HG02588 (cell line): ENCODE data around the gene TCEA2.

ENCODE experiments used
- ATAC-seq: cut with Tn5 transposase; IDR thresholded peaks from one replicate; pipeline ENCODE4 v1.9.1; 2021; ENCODE audit warnings: mild to moderate bottlenecking, moderate library complexity; ENCODE audit not compliant: unreplicated experiment

TCEA2 gene

GRCh38 chr20:64063389-64064144 lies 569 bp downstream of the TCEA2 start:
- ATAC-seq = no peak

- no peak for ATAC-seq
These were observed 1.2 kb downstream of the TCEA2 start for GRCh38 chr20:64064145-64064698.

- ATAC-seq = no peak
These were observed 2.3 kb downstream of the TCEA2 start for GRCh38 chr20:64065062-64065973.

DNA sequence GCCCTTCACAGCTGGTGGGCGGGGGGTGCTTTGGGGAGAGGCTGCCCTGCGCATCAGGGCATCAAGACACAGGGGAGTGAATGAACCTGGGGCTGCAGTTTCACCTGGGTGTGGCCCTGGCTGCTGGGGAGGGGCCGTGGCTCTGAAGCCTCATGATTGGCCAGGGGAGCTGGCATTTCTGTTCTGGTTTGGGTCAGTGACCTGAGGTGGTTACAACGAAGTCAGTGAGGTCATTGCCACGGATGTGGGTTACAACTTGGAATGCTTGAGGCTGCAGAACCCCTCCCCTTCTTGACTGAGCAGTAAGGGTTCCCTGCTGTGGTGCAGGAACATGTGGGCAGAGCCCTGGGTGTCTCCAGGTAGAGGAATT lies 3.0 kb downstream of the TCEA2 start:
- ATAC-seq = no peak

- ATAC-seq = no peak
These were observed 4.1 kb downstream of the TCEA2 start for GRCh38 chr20:64067005-64067632.

- ATAC-seq = no peak
These were observed 4.8 kb downstream of the TCEA2 start for GRCh38 chr20:64067733-64068307.

DNA sequence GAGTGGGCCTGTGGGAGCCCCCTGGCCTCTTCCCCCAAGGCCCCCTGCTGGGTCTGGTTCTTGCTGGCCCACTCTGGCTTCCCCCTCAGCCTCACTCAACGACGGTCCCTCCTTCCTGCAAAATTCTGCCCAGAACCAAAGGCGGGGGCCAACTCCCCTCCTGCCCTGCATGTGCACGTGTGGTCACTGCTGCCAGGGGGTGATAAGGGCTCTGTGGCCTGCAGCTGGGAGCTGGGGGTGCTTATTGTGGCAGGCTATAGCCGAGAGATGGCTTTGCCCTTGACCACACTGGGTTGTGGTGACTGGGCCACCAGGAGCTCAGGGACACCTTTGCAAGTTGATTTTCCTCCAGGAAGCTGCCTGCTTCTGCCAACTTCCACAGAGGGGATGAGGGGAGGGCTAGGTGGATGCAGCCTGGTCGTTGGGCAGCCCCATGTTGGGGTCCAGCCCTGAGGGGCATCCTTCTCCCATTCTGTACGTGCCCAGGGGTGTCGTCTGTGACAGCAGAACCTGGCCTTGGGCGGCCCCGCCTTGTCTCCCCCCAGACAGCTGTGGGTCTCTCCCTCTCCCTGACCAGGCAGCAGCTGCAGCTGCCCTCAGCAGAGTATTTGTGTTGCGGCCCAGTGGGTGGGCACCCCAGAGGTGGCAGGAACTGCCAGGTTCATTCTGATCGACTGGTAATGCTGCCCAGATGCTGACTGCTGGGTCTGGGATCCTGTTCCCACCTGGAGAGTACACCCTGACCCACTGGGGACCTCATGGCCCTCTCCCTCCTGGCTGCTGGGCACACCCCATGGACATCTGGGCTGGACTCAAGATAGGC lies 5.6 kb downstream of the TCEA2 start:
- no peak for ATAC-seq

DNA sequence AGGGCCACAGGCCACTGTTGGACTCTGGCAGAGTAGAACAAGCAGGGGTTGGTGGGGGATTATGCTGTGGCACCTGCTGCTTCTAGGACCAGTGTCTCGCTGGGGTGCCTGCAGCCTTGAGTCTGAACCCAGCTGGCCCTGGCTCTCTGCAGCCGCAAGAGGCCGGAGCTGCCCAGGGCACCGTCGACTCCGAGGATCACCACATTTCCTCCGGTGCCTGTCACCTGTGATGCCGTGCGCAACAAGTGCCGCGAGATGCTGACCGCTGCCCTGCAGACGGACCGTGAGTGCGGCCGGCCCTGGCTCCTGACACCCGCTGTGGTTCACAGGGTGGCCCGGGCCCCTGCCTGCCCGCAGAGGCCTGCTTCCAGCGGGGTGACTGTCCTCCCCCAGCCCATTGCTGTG lies 6.2 kb downstream of the TCEA2 start:
- no peak for ATAC-seq

DNA sequence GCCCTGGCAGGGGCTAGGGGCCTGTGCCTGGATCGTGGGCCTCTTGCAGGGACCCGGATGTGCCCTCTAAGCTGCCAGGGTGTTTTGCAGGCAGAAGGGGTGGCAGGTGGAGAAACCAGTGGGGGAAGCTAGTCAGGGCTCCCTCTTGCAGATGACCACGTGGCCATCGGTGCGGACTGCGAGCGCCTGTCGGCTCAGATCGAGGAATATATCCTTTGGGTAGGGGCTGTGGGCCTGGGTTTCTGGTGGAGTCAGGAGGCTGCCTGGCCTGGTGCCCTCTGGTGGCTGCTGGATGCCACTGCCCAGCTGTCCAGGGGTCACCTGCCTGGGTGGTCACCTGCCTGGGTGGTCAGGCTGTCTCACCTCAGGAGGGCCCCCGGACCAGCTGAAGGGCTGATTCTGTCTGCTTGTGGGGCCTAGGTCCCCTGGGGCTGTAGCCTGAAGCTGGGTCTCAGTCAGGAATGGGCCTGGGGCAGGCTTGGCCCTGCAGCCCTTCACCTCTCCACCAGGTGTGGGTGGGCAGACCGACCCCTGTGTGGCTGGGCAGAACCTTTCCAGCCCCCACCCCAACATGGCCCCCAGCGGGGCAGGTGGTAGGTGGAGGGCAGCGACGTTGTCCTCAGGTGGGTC lies 6.7 kb downstream of the TCEA2 start:
- ATAC-seq = no peak

DNA sequence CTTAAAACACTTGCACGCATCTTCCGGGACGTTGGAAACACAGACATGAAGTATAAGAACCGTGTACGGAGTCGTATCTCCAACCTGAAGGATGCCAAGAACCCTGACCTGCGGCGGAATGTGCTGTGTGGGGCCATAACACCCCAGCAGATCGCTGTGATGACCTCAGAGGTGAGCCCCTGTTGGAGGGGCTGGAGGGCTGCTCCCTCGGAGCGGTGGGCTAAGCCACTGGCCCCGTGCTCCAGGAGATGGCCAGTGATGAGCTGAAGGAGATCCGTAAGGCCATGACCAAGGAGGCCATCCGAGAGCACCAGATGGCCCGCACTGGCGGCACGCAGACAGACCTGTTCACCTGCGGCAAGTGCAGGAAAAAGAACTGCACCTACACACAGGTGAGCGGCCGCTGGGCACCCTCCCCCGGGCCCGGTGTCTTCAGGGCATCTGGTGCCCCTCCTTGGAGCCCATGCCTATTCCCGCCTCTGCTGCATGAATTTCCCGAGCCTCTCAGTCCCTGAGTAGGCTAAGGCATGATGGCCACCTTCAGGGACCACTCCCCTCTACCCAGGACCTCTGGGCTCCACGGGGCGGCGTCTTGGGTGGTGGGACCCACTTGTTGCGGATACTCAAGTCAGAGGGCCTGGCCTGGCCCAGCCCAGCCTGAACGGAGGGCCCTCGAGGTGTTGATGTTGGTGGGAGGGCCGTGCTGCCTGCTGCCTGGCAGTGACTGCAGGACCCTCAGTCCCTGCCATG lies 7.4 kb downstream of the TCEA2 start:
- ATAC-seq = no peak

DNA sequence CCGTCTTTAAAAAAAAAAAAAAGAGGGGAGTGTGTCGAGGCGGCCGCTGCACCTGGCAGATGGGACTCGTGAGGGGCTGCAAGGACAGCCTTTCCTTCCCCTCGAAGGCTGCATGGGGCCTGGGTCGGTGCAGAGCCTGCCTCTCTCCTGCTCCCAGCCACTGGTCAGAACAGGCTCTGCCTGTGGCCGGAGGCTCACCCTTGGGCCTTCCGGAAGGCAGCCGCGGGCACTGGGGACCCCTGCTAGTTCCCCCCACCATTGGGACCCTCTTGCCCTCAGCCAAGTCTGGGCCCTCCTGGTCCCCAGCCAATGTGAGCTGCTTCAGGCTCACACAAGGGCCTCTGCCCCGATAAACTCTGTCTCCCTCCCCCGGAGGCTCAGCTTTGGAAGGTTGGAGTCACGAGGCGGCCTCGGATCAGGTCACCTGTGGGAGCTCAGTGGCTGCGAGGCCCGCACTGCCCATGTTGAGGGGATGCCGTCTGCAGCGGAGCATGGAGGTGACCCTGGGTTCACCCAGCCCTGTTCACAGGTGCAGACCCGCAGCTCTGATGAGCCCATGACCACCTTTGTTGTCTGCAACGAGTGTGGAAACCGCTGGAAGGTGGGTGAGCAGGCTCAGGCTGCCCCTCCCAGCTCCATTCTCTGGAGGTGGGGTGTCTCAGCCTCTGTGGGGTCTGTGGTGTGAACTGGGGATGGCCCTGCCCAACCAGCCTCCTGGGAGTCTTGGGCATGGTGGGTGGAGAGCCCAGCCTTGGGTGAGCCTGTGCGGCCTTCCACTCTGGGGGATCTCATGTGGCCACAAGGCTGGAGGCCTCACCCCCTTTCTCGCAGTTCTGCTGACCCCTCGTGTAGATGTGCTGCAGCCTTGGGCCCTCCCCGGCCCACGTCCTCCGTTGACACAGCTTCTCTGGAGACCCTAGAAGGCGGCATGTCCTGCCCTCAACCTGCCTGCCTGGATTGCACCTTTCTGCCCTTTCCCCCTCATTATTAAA lies 8.6 kb downstream of the TCEA2 start:
- no peak for ATAC-seq

- no peak for ATAC-seq
These were observed 9.6 kb downstream of the TCEA2 start for GRCh38 chr20:64072498-64073063.

DNA sequence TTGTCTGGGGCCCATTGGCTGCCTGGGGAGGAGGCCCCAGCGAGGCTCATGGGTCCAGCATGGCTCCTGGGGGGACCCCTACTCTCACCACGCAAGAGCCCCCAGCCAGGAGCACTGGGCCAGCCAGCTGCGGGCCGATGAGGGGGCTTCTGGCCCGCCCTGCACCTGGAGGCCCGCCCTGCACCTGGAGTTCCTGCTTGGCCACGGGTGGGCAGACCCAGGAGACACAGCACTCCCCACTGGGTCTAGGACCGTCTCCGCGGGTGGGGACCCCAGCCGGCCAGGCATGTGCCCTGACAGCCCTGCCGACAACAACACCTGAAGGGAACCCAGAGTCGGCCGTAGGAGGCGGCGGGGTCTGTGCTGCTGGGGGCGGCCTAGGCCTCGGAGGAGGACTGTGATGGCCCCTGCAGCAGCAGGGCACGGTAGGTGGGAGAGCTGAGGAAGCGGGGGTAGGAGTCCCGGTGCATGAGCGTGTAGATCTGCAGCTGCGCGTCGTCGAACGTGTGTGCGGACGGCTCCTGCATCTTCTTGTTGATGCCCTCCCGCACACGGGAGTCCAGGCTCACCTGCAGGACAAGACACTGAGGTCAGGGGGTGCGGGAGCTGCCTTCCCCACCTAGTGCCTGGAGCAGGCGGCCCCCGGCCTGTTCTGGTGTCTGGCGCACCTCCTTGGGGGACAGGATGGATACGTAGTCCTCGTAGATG lies 10.6 kb downstream of the TCEA2 start:
- no peak for ATAC-seq

DNA sequence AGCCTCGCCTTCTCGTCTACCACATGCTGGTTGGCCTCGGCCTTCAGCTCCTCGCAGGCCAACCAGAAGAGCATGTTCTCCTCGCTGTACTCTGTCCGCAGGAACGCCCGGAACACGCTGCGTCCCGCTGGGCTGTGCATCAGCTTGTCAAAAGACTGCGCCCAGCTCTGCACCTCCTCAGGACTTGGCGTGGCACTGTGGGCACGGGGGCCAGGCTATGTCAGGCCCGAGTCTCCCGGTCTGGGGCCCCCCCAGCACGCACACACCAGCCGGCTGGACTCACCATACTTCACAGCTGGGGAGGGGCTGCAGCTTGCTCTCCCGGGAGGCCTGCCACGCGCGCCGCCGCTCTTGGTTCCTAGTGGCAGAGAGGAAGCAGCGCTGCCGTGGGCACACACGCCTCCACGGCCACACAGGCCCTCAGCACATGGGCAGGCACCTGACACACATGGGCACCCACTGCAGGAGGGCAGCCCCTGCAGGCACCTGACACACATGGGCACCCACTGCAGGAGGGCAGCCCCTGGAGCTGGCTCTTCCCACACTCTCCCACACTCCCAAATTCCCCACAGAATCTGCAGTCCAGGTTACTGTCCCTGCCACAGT lies 11.3 kb downstream of the TCEA2 start:
- ATAC-seq = no peak

DNA sequence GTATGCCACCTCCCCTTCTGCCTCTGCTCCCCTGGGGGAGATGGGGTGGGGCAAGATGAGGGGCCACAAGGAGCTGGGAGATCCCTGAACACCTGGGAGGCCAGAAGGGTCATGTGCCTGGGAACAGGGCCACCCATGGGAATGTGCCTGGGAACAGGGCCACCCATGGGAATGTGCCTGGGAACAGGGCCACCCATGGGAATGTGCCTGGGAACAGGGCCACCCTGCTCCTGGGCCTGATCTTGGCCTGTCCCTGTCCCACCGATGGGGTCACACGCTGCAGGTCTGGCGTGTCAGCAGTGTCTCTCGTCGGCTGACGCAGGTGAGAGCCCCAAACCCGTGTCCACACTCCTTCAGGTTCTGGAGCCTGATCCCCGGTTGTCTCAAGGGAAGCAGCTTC lies 12.0 kb downstream of the TCEA2 start:
- ATAC-seq = no peak

DNA sequence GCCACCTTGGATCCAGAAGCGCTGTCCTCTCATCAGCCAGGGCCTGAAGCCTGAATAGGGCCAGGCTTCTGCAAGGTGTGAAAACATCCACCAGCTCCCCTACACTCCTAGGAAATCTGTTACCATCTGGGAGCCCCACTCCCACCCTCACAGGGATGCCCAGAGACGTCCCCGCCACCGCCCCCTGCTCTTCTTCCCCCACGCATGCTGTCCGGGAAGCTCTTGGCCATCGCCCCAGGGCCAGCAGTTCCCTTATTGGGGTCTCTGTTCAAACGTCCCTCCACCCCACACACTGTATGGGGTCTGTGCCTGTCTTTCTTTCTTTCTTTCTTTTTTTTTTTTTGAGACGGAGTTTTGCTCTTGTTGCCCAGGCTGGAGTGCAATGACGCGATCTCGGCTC lies 12.6 kb downstream of the TCEA2 start:
- no peak for ATAC-seq
